Heart right ventricle (tissue), 16 donors: ENCODE results near the gene GFI1B. TPM values are rescaled to one million over a fixed set of nuclear protein-coding genes. Genes with fewer than 3 reads are reported as not detected.

Experiments used
- ATAC-seq, 8 donors: fragments of 200-7000 bp; cut with Tn5 transposase; one replicate each; pipeline ENCODE4 v1.9.1; 2020; ENCODE audit warnings: mild to moderate bottlenecking in 8 of 8, moderate library complexity in 8 of 8, moderate number of reproducible peaks in 1 of 8
- DNase-seq, 2 donors: peaks; one replicate each; pipeline ENCODE4 v3.0.0-alpha.2; 2020
- H3K27ac ChIP-seq, 10 donors: fragments of 200-600 bp; sonication (generic) in 2 of 10; one replicate each; pipeline versions ENCODE4 v1.5.0 to v1.8.0; 2020 to 2022; ENCODE audit warnings: mild to moderate bottlenecking in 3 of 10
- H3K27me3 ChIP-seq, 7 donors: fragments of 200-600 bp; one replicate each; pipeline ENCODE4 v1.8.0; 2021 to 2022; ENCODE audit warnings: mild to moderate bottlenecking in 2 of 7
- H3K36me3 ChIP-seq, 9 donors: fragments of 200-600 bp; sonication (generic) in 1 of 9; one replicate each; pipeline versions ENCODE4 v1.5.0 to v1.8.0; 2020 to 2022; ENCODE audit warnings: mild to moderate bottlenecking in 2 of 9
- H3K4me1 ChIP-seq, 9 donors: fragments of 200-600 bp; sonication (generic) in 1 of 9; one replicate each; pipeline versions ENCODE4 v1.5.0 to v1.8.0; 2020 to 2022; ENCODE audit warnings: mild to moderate bottlenecking in 4 of 9
- H3K4me3 ChIP-seq, 10 donors: fragments of 200-600 bp; sonication (generic) in 2 of 10; one replicate each; pipeline versions ENCODE4 v1.5.0 to v1.8.0; 2020 to 2022; ENCODE audit warnings: mild to moderate bottlenecking in 7 of 10, moderate library complexity in 2 of 10
- H3K9me3 ChIP-seq, 11 donors: fragments of 200-600 bp in 10 of 11; sonication (generic) in 2 of 11; one replicate each; pipeline versions ENCODE4 v1.5.0 to v1.8.0; 2013 to 2022; ENCODE audit warnings: mild to moderate bottlenecking in 2 of 11, control low read depth in 1 of 11, moderate library complexity in 1 of 11
- WGBS, 2 donors: extraction: QIAGEN DNeasy Blood & Tissue Kit; methylation state at CpG; one replicate each; pipeline ENCODE4 v1.1.7; 2013; ENCODE audit warnings: inconsistent platforms in 1 of 2; 5-methylcytosine and 5-hydroxymethylcytosine counted together
- intact Hi-C, 10 donors: fragments of 100-400 bp; cut with DNase I; formaldehyde crosslinking; loops; one replicate each; pipeline versions ENCODE4 v1.11.1 to v1.14.2; 2022
- polyA plus RNA-seq, 2 donors: library from polyadenylated mRNA; stranded (reverse); fragments of 200-250 nt; gene quantifications; one replicate each; pipeline ENCODE4 v1.2.3, GENCODE V29; 2013
- total RNA-seq, 10 donors: library from RNA; stranded (reverse); fragmentation: NEBNext Ultra II Directional in 3 of 10; extraction: Animal tissue kit (Norgen Biotek cat#: 25700) in 3 of 10; gene quantifications; one replicate each; pipeline versions ENCODE4 v1.2.1 to v1.2.4, GENCODE V29; 2021 to 2023
- TF ChIP-seq, protein P1 (sequence below), 9 donors: fragments of 200-600 bp; sonication (generic) in 2 of 9; IDR thresholded peaks; one replicate each; pipeline versions ENCODE4 v1.5.0 to v1.8.0; 2021 to 2022; ENCODE audit warnings: antibody characterized with exemption in 9 of 9, mild to moderate bottlenecking in 5 of 9, moderate library complexity in 1 of 9
- donor health status: Arrhythmogenic right ventricular cardiomyopathy.
- donor health status: ischemic (EF 13 %, LVEDD 7.1; RV severe dilation, severe dysfunction).
- donor health status: healthy with polysubstance abuse.
- donor health status: DM: no; HTN: yes; CAD: no.
- donor health status: DM: no; HTN: no; CAD: no.
- donor health status: ischemic (EF 25% LVEDD 6.9; RV normal size, moderate dysfunction).
- donor health status: ischemic (EF 25% LVEDD 5.7; RV mildly dilated, moderate dysfunction).
- donor health status: healthy.
- donor health status: DM: yes; HTN: yes; CAD: no.
- donor health status: Ischemic cardiomyopathy.
- donor health status: ischemic (EF 35%, LVEDD 5.7; RV mildly dilated, moderate dysfunction).
- donor health status: nonischemic (EF 11% LVEDD 7.7; RV severe dilation, severe dysfunction).
- donor health status: DM: yes; HTN: yes; CAD: no.
- donor health status: PGD.
- donor health status: ischemic (EF 29% LVEDD 5.4; RV normal size, mild dysfunction).
- donor health status: nonischemic (EF 23%, LVEDD 6.1; RV moderate dilation, normal function).

The GFI1B gene
- total and polyA plus RNA-seq, 12 donors = 0.06 to 0.49 (median 0.24) TPM; not detected in 4

DNA sequence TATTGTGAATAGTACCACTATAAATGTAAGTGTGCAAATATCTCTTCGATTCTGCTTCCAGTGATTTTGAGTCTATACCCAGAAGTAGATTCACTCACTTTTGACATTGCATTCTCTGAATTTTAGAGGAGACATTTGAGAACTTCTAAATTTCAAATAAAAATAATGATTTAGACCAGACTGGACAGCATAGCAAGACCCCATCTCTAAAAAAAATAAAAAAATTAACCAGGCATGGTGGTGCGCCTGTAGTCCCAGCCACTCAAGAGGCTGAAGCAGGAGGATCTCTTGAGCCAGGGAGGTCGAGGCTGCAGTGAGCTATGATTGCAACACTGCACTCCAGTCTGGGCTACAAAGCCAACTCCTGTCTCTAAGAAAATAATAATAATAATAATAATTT, 1.9 kb upstream of the GFI1B start:
- ATAC-seq (no peak), DNase-seq (no peak)
- peaks cover 0 to 12% (median 3%) of the 10 kb centered on the region in 9 donors for H3K4me1 ChIP-seq
- H3K27ac ChIP-seq = no peak overlapping the region
- no peaks in the 10 kb centered on the region for H3K36me3 ChIP-seq
- WGBS, 2 donors = 83 to 90% methylated on average over 3 of the region's 3 CpGs
- intact Hi-C loops = loop anchor here in 2 of 10 donors (10.0 kb wide), 2 partner anchors 172 to 562 kb away; partner anchors contain the start of gene CFAP77 (in 1 of the 2)
- peaks cover 3 to 68% (median 50%) of the 10 kb centered on the region in 7 donors for H3K27me3 ChIP-seq
- TF ChIP-seq, protein P1, sequence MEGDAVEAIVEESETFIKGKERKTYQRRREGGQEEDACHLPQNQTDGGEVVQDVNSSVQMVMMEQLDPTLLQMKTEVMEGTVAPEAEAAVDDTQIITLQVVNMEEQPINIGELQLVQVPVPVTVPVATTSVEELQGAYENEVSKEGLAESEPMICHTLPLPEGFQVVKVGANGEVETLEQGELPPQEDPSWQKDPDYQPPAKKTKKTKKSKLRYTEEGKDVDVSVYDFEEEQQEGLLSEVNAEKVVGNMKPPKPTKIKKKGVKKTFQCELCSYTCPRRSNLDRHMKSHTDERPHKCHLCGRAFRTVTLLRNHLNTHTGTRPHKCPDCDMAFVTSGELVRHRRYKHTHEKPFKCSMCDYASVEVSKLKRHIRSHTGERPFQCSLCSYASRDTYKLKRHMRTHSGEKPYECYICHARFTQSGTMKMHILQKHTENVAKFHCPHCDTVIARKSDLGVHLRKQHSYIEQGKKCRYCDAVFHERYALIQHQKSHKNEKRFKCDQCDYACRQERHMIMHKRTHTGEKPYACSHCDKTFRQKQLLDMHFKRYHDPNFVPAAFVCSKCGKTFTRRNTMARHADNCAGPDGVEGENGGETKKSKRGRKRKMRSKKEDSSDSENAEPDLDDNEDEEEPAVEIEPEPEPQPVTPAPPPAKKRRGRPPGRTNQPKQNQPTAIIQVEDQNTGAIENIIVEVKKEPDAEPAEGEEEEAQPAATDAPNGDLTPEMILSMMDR (IDR thresholded peaks at IDR 0.05) = no peak
- H3K9me3 ChIP-seq = no peaks in the 10 kb centered on the region
- no peak overlapping the region for H3K4me3 ChIP-seq

DNA sequence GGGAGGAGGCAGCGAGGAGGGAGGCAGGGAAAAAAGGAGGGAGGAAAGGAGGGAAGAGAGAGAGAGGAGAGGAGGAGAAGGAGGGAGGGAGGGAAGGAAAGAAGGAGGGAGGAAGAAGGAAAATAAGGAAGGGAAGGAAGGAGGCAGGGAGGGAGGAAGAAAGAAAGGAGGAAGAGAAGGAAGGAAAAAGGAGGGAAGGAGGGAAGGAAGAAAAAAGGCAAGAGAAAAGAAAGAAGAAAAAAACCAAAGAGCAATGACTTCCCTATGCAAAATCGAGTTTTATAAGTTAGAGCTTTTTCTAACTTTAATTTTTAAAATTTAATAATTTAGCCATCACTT, 413 bp upstream of the GFI1B start:
- Histone ChIP-seq H3K36me3 (no peaks in the 10 kb centered on the region), H3K4me3 (no peak overlapping the region), H3K9me3 (no peaks in the 10 kb centered on the region), H3K4me1 (peaks cover 0 to 5% (median 0%) of the 10 kb centered on the region in 9 donors), H3K27me3 (peaks cover under 1 to 79% (median 62%) of the 10 kb centered on the region in 7 donors), H3K27ac (no peak overlapping the region)
- WGBS, 2 donors = 17 to 22% methylated on average over 2 of the region's 2 CpGs
- TF ChIP-seq, protein P1 (IDR thresholded peaks at IDR 0.05) = no peak
- intact Hi-C loops = loop anchor here in 2 of 10 donors (10.0 kb wide), 2 partner anchors 173 to 563 kb away; partner anchors contain the start of gene CFAP77 (in 1 of the 2)
- ATAC-seq (no peak), DNase-seq (no peak)

DNA sequence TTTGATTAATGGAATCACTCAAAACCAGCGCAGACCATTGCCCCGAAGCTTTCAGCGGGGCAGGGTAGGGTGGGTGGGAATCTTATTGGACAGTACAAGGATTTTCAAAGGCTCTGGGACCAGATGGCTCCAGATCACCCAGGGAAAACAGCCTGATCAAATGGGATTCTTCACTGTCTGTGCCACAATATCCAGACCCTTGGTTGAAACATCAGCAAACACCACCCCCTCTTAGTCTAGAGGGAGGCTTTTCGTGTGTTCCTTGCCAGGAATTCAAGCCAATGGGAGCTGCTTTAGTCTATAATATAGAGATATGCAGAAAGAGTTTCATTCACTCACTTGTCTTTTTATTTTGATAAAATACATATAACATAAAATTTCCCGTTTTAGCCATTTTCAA, 1.7 kb downstream of the GFI1B start:
- intact Hi-C loops = no loop called here
- TF ChIP-seq, protein P1 (IDR thresholded peaks at IDR 0.05) = no peak
- H3K36me3 ChIP-seq = no peaks in the 10 kb centered on the region

DNA sequence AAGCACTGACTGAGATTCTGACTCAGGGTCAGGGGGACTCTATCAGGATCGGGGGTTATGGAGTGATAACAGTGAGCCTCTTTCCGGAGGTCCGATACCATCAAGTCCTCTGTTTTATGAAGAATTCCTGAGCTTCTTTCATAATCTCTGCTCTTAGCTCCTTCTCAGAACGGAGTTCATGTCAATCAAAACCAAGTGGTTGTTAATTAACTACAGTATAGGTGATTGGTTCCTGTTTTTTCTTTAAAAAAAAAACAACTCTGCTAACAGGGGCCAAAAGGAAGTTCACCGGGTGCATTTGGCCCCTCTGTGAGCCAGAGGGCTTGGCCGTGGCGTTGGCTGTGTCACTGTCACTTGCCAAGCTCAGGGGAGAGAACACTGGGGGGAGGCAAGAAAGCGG, 4.0 kb downstream of the GFI1B start:
- Histone ChIP-seq H3K9me3 (no peaks in the 10 kb centered on the region), H3K4me1 (peaks cover 0 to 12% (median 6%) of the 10 kb centered on the region in 9 donors), H3K4me3 (no peak overlapping the region), H3K27ac (peak overlapping the region in 1 of 10 donors; percentile 14), H3K36me3 (no peaks in the 10 kb centered on the region), H3K27me3 (peaks cover 4 to 85% (median 71%) of the 10 kb centered on the region in 7 donors)
- DNase-seq (no peak), ATAC-seq (no peak)
- WGBS, 2 donors = 51 to 52% methylated on average over 8 of the region's 8 CpGs
- intact Hi-C loops = no loop called here
- TF ChIP-seq, protein P1 (IDR thresholded peaks at IDR 0.05) = no peak

More for the DNA sequence above, 1.7 kb downstream of the GFI1B start:
- H3K4me3 ChIP-seq = peak overlapping the region in 1 of 10 donors; percentile 33
- ATAC-seq (no peak), DNase-seq (no peak)
- peaks cover 0 to 5% (median 0%) of the 10 kb centered on the region in 9 donors for H3K4me1 ChIP-seq
- 74% methylated on average over 5 of the region's 5 CpGs for WGBS, 2 donors
- H3K27me3 ChIP-seq = peaks cover 0 to 81% (median 76%) of the 10 kb centered on the region in 7 donors
- no peaks in the 10 kb centered on the region for H3K9me3 ChIP-seq
- no peak overlapping the region for H3K27ac ChIP-seq
